ENCODE results near the gene TMEM39B. TPM values are rescaled to one million over a fixed set of nuclear protein-coding genes. Genes with fewer than 3 reads are reported as not detected.

TMEM39B gene
- total RNA-seq, 1 experiment from 2014 or later, result 9.4 TPM

GRCh38 chr1:32091176-32091575, 18.4 kb downstream of the TMEM39B start:
- intact Hi-C loops (cut with micrococcal nuclease), result no loop called here
- no peak overlapping the region for H2AFZ ChIP-seq (ENCODE audit: low read length)
- no peaks in the 10 kb centered on the region for H4K20me1 ChIP-seq (ENCODE audit: low read length)
- DNase-seq, result no peak
- H3K4me1 ChIP-seq (ENCODE audit: insufficient read depth, low read length), result peaks cover 9% of the 10 kb centered on the region; the same call in 1 of the 2 replicates
- BruUV-seq (replicated peaks), result no TSS peak
- H3K79me2 ChIP-seq (ENCODE audit: low read length), result no peaks in the 10 kb centered on the region
- no peak for ATAC-seq
- H3F3A ChIP-seq (ENCODE audit: low read length, unreplicated experiment), result no peaks in the 10 kb centered on the region
- no peaks in the 10 kb centered on the region for H3K27me3 ChIP-seq (ENCODE audit: low read length)
- no peak overlapping the region for H3K4me3 ChIP-seq (ENCODE audit: low read length)
- no peak overlapping the region for H3K4me2 ChIP-seq (ENCODE audit: low read length)
- H3K9me3 ChIP-seq (ENCODE audit: low read length), result no peaks in the 10 kb centered on the region
- TF ChIP-seq EZH2 (IDR thresholded peaks at IDR 0.05; ENCODE audit: low read length, unreplicated experiment) (no peak), CTCF (conservative IDR thresholded peaks at IDR 0.05; ENCODE audit: low read depth, low read length) (no peak), EZH2phosphoT487 (IDR thresholded peaks at IDR 0.05; ENCODE audit: borderline replicate concordance, low read length) (no peak)
- H3K27ac ChIP-seq (ENCODE audit: low read length), result no peak overlapping the region
- H3K9me2 ChIP-seq (replicated peaks; ENCODE audit: low read length), result no peaks in the 10 kb centered on the region
- CTCF ChIA-PET, result no interaction called here
- H3K9ac ChIP-seq (ENCODE audit: low read length), result no peak overlapping the region
- POLR2A ChIA-PET (ENCODE audit: unreplicated experiment), result interaction anchor here (0.6 kb wide), 1 partner anchor 10 kb away, joined by 6 read pairs; no protein-coding TSS in a partner anchor
- peaks cover 7% of the 10 kb centered on the region for H3K36me3 ChIP-seq (ENCODE audit: low read depth, low read length)

DNA sequence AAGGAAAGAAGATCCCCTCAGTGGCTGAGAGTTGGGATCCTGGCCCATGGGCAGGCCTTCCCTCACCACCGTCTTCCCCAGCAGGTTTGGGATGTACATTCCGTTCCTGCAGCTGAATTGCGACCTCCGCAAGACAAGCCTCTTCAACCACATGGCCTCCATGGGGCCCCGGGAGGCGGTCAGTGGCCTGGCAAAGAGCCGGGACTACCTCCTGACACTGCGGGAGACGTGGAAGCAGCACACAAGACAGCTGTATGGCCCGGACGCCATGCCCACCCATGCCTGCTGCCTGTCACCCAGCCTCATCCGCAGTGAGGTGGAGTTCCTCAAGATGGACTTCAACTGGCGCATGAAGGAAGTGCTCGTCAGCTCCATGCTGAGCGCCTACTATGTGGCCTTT, 18.9 kb downstream of the TMEM39B start:
- Histone ChIP-seq H2AFZ (ENCODE audit: low read length) (no peak overlapping the region), H3K27ac (ENCODE audit: low read length) (no peak overlapping the region), H3K27me3 (ENCODE audit: low read length) (no peaks in the 10 kb centered on the region), H3K9me3 (ENCODE audit: low read length) (no peaks in the 10 kb centered on the region), H3K4me3 (ENCODE audit: low read length) (no peak overlapping the region), H3K36me3 (ENCODE audit: low read depth, low read length) (peaks cover 9% of the 10 kb centered on the region), H3K4me2 (ENCODE audit: low read length) (no peak overlapping the region), H3K9ac (ENCODE audit: low read length) (no peak overlapping the region), H3K9me2 (replicated peaks; ENCODE audit: low read length) (no peaks in the 10 kb centered on the region), H3K4me1 (ENCODE audit: insufficient read depth, low read length) (peaks cover 9% of the 10 kb centered on the region; the same call in 1 of the 2 replicates), H3K79me2 (ENCODE audit: low read length) (no peaks in the 10 kb centered on the region), H3F3A (ENCODE audit: low read length, unreplicated experiment) (no peaks in the 10 kb centered on the region), H4K20me1 (ENCODE audit: low read length) (no peaks in the 10 kb centered on the region)
- no peak for ATAC-seq
- BruUV-seq (replicated peaks), result no TSS peak
- intact Hi-C loops (cut with micrococcal nuclease), result no loop called here
- ChIA-PET POLR2A (ENCODE audit: unreplicated experiment) (no interaction called here), CTCF (no interaction called here)
- DNase-seq, result no peak
- TF ChIP-seq EZH2 (IDR thresholded peaks at IDR 0.05; ENCODE audit: low read length, unreplicated experiment) (no peak), EZH2phosphoT487 (IDR thresholded peaks at IDR 0.05; ENCODE audit: borderline replicate concordance, low read length) (no peak), CTCF (conservative IDR thresholded peaks at IDR 0.05; ENCODE audit: low read depth, low read length) (no peak)

DNA sequence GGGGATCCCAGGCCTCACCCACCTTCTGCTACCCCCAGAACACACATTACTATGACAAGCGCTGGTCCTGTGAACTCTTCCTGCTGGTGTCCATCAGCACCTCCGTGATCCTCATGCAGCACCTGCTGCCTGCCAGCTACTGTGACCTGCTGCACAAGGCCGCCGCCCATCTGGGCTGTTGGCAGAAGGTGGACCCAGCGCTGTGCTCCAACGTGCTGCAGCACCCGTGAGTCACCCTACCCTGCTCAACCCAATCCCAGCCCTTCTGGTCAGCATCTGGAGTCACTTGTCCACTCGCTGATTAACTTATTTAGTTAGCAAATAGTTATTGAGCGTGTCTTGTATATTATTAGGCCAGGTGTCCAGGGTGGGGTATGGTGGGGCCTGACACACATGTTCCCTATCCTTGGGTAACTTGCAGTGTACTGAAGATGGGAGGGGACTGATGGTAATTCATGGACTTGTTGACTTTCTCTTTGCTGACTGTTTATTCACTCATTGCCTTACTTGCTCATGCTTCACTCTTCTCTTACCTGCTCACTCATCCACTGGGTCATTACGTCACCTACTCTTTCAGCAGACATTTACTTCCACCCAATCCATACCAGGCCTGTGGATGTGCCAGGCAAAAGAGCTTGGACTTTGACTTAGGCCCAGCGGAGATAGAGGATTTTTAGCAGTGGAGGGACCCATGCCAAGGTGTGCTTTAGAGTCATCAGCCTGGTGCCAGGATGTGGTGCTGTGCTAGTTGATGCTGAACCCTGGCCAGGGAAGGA, 22.2 kb downstream of the TMEM39B start:
- Histone ChIP-seq H3K4me3 (ENCODE audit: low read length) (no peak overlapping the region), H3K27ac (ENCODE audit: low read length) (peak overlapping the region; percentile 16), H3K4me1 (ENCODE audit: insufficient read depth, low read length) (peaks cover 9% of the 10 kb centered on the region; the same call in 1 of the 2 replicates), H3K4me2 (ENCODE audit: low read length) (no peak overlapping the region), H3K27me3 (ENCODE audit: low read length) (no peaks in the 10 kb centered on the region), H3K9ac (ENCODE audit: low read length) (no peak overlapping the region), H3F3A (ENCODE audit: low read length, unreplicated experiment) (no peaks in the 10 kb centered on the region), H2AFZ (ENCODE audit: low read length) (no peak overlapping the region), H4K20me1 (ENCODE audit: low read length) (no peaks in the 10 kb centered on the region), H3K36me3 (ENCODE audit: low read depth, low read length) (peaks cover 13% of the 10 kb centered on the region), H3K79me2 (ENCODE audit: low read length) (no peaks in the 10 kb centered on the region), H3K9me3 (ENCODE audit: low read length) (no peaks in the 10 kb centered on the region), H3K9me2 (replicated peaks; ENCODE audit: low read length) (no peaks in the 10 kb centered on the region)
- POLR2A ChIA-PET (ENCODE audit: unreplicated experiment), result no interaction called here
- intact Hi-C loops (cut with micrococcal nuclease), result no loop called here
- DNase-seq (peak; percentile 66), ATAC-seq (peak; percentile 98)
- no TSS peak for BruUV-seq (replicated peaks)
- TF ChIP-seq EZH2 (IDR thresholded peaks at IDR 0.05; ENCODE audit: low read length, unreplicated experiment) (no peak), CTCF (conservative IDR thresholded peaks at IDR 0.05; ENCODE audit: low read depth, low read length) (no peak), EZH2phosphoT487 (IDR thresholded peaks at IDR 0.05; ENCODE audit: borderline replicate concordance, low read length) (no peak)
- CTCF ChIA-PET, result no interaction called here
